ENCODE data around the gene KMT2A. TPM values are rescaled to one million over a fixed set of nuclear protein-coding genes. Genes with fewer than 3 reads are reported as not detected.

The KMT2A gene
- total RNA-seq, 6 experiments from 2014 or later: 29.3 to 39.3 (median 34.4) TPM

- no peak for DNase-seq
- H3K27me3 Mint-ChIP-seq (ENCODE audit: insufficient read depth): peaks cover 2% of the 10 kb centered on the region
- no peak for TF ChIP-seq CTCF (IDR thresholded peaks at IDR 0.05)
- no peaks in the 10 kb centered on the region for H3K9me3 Mint-ChIP-seq
- peak overlapping the region; percentile 54 for H3K27ac Mint-ChIP-seq
- H3K4me1 Mint-ChIP-seq (ENCODE audit: low read depth): peaks cover 73% of the 10 kb centered on the region
- peak overlapping the region; percentile 56 for H3K4me3 Mint-ChIP-seq
- 0 out of 2 replicates have a peak, but pooled peaks cover 11% of the 10 kb centered on the region for H3K36me3 Mint-ChIP-seq (ENCODE audit: low read depth)
Observed at GRCh38 chr11:118442301-118442700, 6.0 kb downstream of the KMT2A start.

GRCh38 chr11:118442908-118443589 lies 6.8 kb downstream of the KMT2A start:
- DNase-seq: no peak
- no peaks in the 10 kb centered on the region for H3K9me3 Mint-ChIP-seq
- H3K27me3 Mint-ChIP-seq (ENCODE audit: insufficient read depth): peaks cover 2% of the 10 kb centered on the region; the same call in 1 of the 2 replicates
- peaks cover 80% of the 10 kb centered on the region for H3K4me1 Mint-ChIP-seq (ENCODE audit: low read depth)
- H3K36me3 Mint-ChIP-seq (ENCODE audit: low read depth): 0 out of 2 replicates have a peak, but pooled peaks cover 11% of the 10 kb centered on the region
- H3K27ac Mint-ChIP-seq: no peak overlapping the region
- no peak for TF ChIP-seq CTCF (IDR thresholded peaks at IDR 0.05)
- H3K4me3 Mint-ChIP-seq: no peak overlapping the region

- Mint-ChIP-seq H3K9me3 (no peaks in the 10 kb centered on the region), H3K4me3 (no peak overlapping the region), H3K4me1 (ENCODE audit: low read depth) (peaks cover 83% of the 10 kb centered on the region), H3K36me3 (ENCODE audit: low read depth) (0 out of 2 replicates have a peak, but pooled peaks cover 11% of the 10 kb centered on the region), H3K27me3 (ENCODE audit: insufficient read depth) (peaks cover 2% of the 10 kb centered on the region; the same call in 1 of the 2 replicates), H3K27ac (no peak overlapping the region)
- no peak for DNase-seq
- TF ChIP-seq CTCF (IDR thresholded peaks at IDR 0.05): no peak
Observed at GRCh38 chr11:118443590-118444218, 7.4 kb downstream of the KMT2A start.

- Mint-ChIP-seq H3K27ac (peak overlapping the region; percentile 22; the same call in 1 of the 2 replicates), H3K4me3 (no peak overlapping the region), H3K9me3 (no peaks in the 10 kb centered on the region), H3K36me3 (ENCODE audit: low read depth) (0 out of 2 replicates have a peak, but pooled peaks cover 7% of the 10 kb centered on the region), H3K27me3 (ENCODE audit: insufficient read depth) (peaks cover 2% of the 10 kb centered on the region; the same call in 1 of the 2 replicates), H3K4me1 (ENCODE audit: low read depth) (peaks cover 61% of the 10 kb centered on the region)
- TF ChIP-seq CTCF (IDR thresholded peaks at IDR 0.05): no peak
- DNase-seq: no peak
Observed at GRCh38 chr11:118447423-118447822, 11.1 kb downstream of the KMT2A start.

GRCh38 chr11:118448294-118448693 lies 12.0 kb downstream of the KMT2A start:
- Mint-ChIP-seq H3K4me1 (ENCODE audit: low read depth) (peaks cover 52% of the 10 kb centered on the region), H3K9me3 (no peaks in the 10 kb centered on the region), H3K4me3 (no peak overlapping the region), H3K27ac (peak overlapping the region; percentile 12; the same call in 1 of the 2 replicates), H3K27me3 (ENCODE audit: insufficient read depth) (peaks cover 2% of the 10 kb centered on the region; the same call in 1 of the 2 replicates), H3K36me3 (ENCODE audit: low read depth) (peaks cover 7% of the 10 kb centered on the region; the same call in 1 of the 2 replicates)
- DNase-seq: peak; percentile 25
- no peak for TF ChIP-seq CTCF (IDR thresholded peaks at IDR 0.05)
